NB4 (cell line): ENCODE measurements around the gene UGT2B7.

Experiments
- DNase-seq: peaks from one replicate; pipeline ENCODE4 v3.0.0; 2010; ENCODE audit warnings: low read depth
- H3K4me3 ChIP-seq: one replicate; pipeline ENCODE4 v1.5.1; 2011; ENCODE audit warnings: mild to moderate bottlenecking, low read depth, low read length, moderate library complexity
- MYC ChIP-seq: IDR thresholded peaks from 2 replicates; pipeline ENCODE4 v1.6.1; 2011; ENCODE audit warnings: low read depth, low read length
- POLR2A ChIP-seq: IDR thresholded peaks from 2 replicates; pipeline ENCODE4 v1.6.1; 2011; ENCODE audit warnings: mild to moderate bottlenecking; ENCODE audit not compliant: insufficient read length; ENCODE audit errors: extremely low read depth
- TF ChIP-seq, protein P1 (sequence below): IDR thresholded peaks from 2 replicates; pipeline ENCODE4 v1.6.1; 2011; ENCODE audit warnings: low read depth, low read length
- TF ChIP-seq, protein P2 (sequence below): IDR thresholded peaks from one replicate; pipeline ENCODE4 v1.5.1; 2012; ENCODE audit warnings: low read depth, low read length

Gene UGT2B7

DNA sequence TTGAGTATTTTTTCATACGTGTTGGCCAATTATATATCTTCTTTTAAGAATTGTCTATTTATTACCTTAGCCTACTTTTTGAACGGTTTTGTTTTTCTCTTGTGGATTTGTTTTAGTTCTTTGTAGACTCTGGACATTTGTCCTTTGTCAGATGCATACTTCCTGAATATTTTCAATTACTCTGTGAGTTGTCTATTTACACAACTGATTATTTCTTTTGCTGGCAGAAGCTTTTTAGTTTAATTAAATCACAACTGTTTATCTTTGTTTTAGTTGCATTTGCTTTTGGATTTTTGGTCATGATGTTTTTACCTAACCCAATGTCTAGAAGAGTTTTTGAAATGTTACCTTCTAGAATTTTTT, 19.6 kb downstream of the UGT2B7 start:
- TF ChIP-seq, protein P1, sequence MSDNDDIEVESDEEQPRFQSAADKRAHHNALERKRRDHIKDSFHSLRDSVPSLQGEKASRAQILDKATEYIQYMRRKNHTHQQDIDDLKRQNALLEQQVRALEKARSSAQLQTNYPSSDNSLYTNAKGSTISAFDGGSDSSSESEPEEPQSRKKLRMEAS, result no peak
- TF ChIP-seq MYC (no peak), POLR2A (no peak)
- TF ChIP-seq, protein P2, sequence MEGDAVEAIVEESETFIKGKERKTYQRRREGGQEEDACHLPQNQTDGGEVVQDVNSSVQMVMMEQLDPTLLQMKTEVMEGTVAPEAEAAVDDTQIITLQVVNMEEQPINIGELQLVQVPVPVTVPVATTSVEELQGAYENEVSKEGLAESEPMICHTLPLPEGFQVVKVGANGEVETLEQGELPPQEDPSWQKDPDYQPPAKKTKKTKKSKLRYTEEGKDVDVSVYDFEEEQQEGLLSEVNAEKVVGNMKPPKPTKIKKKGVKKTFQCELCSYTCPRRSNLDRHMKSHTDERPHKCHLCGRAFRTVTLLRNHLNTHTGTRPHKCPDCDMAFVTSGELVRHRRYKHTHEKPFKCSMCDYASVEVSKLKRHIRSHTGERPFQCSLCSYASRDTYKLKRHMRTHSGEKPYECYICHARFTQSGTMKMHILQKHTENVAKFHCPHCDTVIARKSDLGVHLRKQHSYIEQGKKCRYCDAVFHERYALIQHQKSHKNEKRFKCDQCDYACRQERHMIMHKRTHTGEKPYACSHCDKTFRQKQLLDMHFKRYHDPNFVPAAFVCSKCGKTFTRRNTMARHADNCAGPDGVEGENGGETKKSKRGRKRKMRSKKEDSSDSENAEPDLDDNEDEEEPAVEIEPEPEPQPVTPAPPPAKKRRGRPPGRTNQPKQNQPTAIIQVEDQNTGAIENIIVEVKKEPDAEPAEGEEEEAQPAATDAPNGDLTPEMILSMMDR, result no peak
- DNase-seq, result no peak
- H3K4me3 ChIP-seq, result no peak overlapping the region

DNA sequence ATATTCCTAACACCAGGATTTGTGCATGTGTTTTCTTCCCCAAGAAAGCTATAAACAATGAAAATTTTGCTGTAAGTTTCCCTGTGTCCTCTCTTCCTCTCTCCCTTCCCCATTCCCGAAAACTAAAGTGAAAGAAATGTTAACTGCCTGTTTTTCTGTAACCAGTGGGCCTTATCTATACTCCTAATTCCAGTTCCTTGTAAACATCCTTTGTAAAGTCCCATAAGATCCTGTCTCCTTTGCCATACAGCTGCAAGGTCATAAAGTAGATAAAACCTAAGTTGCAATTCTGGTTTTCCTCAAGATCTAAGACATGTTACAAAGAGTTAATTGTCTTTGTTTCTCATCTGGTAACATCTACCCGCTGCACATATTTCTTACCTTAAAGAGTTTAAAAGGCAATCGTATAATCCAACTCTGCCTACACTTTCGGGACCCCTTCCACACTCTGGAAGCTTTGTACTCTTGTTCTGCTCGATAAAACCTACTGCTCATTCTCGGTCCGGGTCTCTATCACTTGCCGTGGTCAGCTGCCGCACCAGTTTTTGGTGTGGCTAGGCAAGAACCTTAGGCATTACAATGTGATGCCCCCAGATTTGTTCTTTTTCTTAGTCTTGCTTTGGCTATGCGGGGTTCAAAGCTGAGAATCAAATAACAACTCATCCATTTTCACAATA, 20.5 kb downstream of the UGT2B7 start:
- TF ChIP-seq, protein P2, result no peak
- TF ChIP-seq, protein P1, result no peak
- DNase-seq, result no peak
- no peak overlapping the region for H3K4me3 ChIP-seq

DNA sequence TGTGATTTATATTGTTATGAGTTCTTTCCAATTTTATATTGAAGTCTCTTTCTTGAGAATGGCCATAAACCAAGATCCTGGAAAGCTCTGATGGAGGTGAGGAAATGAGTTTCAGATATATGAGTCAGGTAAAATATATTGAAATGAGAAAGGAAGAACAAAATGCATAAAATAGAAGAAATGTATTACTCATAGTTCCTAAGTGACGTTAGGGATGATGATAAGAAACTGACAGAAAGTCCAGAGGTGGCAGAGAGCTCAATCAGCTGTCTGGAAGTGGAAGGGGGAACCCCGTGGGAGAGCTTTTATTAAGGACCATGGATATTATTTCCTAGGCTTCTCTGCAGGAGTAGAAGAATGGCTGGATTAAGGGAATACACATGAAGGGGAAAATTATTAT, 24.6 kb downstream of the UGT2B7 start:
- H3K4me3 ChIP-seq, result no peak overlapping the region
- TF ChIP-seq, protein P2, result no peak
- TF ChIP-seq, protein P1, result no peak
- no peak for TF ChIP-seq MYC
- no peak for TF ChIP-seq POLR2A
- no peak for DNase-seq

DNA sequence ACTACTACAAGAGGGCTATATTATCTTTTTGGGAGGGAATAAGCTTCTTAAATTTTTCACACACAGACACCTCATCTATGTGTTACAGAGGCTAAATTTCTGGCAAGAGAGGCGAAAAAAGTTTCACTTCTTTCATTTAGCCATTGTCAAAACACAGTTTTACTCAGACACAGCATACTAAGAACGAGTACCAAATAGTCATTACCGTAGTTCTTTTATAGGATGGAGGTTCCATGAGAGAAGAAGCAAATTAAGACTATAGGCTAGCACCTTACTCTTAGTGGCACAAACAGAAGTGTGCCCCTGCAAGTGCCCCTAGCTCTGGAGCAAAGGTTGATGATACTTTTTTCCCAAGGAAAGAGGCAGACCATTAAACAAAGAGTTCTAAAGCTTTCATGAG, 26.2 kb downstream of the UGT2B7 start:
- no peak overlapping the region for H3K4me3 ChIP-seq
- TF ChIP-seq POLR2A (no peak), MYC (no peak)
- TF ChIP-seq, protein P2, result no peak
- TF ChIP-seq, protein P1, result no peak
- no peak for DNase-seq

DNA sequence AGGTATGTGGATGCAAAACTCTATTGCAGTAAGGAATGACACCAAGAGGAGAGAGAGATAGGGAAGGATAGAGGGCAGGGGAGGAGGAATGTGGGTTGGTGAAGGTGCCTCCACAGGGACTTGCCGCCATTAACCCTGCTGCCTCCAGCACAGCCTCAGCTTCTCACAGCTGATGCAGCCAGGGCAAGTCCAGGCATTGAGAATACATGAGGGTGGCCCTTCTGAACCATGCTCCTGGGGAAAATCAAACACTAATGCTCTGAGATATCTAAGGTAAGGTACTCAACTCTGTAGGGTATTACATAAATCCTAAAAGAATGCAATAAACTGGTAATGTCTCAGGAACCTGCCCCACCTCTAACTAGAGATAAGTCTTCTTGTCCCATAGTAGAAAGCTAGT, 28.7 kb downstream of the UGT2B7 start:
- no peak for TF ChIP-seq MYC
- TF ChIP-seq, protein P2, result no peak
- TF ChIP-seq POLR2A, result no peak
- TF ChIP-seq, protein P1, result no peak
- H3K4me3 ChIP-seq, result no peak overlapping the region
- DNase-seq, result no peak

DNA sequence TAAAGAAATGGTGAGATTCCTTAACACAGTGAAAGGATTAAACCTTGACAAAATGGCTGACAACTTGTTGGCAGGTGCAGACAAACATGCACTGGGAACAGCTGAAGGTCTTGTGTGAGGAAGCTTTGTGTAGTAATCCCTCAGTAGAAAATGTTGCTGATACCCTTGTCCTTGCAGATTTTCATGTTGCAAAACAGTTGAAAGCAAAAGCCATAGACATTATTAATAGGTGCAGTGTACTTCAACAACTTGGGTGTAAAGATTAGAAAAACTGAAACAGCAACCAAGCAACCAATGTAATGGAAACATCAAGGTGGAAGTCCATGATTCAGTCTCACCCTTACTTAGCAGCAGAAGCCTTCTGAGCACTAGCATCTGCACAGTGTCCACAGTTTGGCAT, 29.8 kb downstream of the UGT2B7 start:
- H3K4me3 ChIP-seq, result no peak overlapping the region
- DNase-seq, result no peak
- TF ChIP-seq POLR2A, result no peak
- TF ChIP-seq, protein P2, result no peak
- TF ChIP-seq MYC, result no peak
- TF ChIP-seq, protein P1, result no peak
